ENCODE data around the gene PPIE.

The PPIE gene

DNA sequence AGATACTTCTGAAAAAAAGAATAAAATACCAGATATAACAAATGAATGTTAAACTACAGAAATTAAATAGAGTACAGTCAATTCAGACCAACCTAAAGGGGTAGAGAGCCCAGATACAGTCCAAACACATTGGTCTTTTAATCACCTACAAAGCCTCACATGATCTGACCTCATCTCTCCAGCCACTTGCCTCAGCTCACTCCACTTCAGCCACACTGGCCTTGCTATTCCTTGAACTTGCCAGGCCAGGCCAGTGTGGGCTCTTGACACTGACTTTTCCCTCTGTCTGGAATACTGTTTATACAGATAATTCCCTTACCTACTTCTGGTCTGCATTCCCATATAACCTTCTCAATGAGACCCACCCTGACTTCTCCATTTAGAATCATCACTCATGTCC is 17.0 kb upstream of the PPIE start:
- no peak overlapping the region for H3K27ac Mint-ChIP-seq
- H3K36me3 Mint-ChIP-seq (ENCODE audit: low read depth) = no peaks in the 10 kb centered on the region
- H3K9me3 Mint-ChIP-seq = peaks cover 5% of the 10 kb centered on the region
- no peaks in the 10 kb centered on the region for H3K4me1 Mint-ChIP-seq
- H3K4me3 Mint-ChIP-seq = no peak overlapping the region
- TF ChIP-seq, protein P1, sequence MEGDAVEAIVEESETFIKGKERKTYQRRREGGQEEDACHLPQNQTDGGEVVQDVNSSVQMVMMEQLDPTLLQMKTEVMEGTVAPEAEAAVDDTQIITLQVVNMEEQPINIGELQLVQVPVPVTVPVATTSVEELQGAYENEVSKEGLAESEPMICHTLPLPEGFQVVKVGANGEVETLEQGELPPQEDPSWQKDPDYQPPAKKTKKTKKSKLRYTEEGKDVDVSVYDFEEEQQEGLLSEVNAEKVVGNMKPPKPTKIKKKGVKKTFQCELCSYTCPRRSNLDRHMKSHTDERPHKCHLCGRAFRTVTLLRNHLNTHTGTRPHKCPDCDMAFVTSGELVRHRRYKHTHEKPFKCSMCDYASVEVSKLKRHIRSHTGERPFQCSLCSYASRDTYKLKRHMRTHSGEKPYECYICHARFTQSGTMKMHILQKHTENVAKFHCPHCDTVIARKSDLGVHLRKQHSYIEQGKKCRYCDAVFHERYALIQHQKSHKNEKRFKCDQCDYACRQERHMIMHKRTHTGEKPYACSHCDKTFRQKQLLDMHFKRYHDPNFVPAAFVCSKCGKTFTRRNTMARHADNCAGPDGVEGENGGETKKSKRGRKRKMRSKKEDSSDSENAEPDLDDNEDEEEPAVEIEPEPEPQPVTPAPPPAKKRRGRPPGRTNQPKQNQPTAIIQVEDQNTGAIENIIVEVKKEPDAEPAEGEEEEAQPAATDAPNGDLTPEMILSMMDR (IDR thresholded peaks at IDR 0.05) = no peak
- peaks cover 97% of the 10 kb centered on the region for H3K27me3 Mint-ChIP-seq (ENCODE audit: low read depth, poor library complexity)
- no peak for DNase-seq

DNA sequence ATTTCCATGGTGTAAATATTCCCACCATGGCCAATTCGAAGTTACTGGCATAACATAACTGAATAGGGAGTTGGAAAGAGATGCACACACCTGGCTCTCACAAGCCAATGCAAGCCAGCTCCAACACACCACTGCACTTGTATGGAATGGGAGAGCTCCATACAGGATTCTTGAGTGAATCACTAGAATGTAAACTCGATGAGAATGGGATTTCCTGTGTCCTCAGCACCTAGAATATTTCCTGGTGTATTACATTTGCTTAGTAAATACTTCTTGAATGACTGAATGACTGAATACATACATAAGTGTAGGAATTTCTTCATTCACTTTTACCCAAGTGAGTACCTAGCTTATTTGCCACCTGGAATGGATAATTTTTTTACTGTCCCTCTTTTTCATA is 16.2 kb upstream of the PPIE start:
- no peak for DNase-seq
- H3K27ac Mint-ChIP-seq = no peak overlapping the region
- H3K4me1 Mint-ChIP-seq = no peaks in the 10 kb centered on the region
- H3K9me3 Mint-ChIP-seq = peaks cover 5% of the 10 kb centered on the region
- H3K4me3 Mint-ChIP-seq = no peak overlapping the region
- TF ChIP-seq, protein P1 (IDR thresholded peaks at IDR 0.05) = no peak
- no peaks in the 10 kb centered on the region for H3K36me3 Mint-ChIP-seq (ENCODE audit: low read depth)
- peaks cover 97% of the 10 kb centered on the region for H3K27me3 Mint-ChIP-seq (ENCODE audit: low read depth, poor library complexity)

DNA sequence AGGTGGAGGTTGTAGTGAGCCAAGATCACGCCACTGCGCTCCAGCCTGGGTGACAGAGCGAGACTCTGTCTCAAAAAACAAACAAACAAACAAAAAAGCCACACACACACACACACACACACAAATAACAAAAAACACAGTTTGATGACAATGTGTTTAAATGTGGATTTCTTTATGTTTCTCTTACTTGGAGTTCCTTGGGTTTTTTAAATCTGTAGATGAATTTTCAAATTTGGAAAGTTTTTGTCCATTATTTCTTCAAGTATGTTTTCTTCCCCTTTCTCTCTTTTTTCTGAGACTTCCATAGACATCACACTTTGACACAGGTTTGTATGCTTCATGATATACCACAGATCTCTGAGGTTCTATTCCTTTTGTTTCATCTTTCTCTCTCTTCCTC is 12.1 kb upstream of the PPIE start:
- Mint-ChIP-seq H3K36me3 (ENCODE audit: low read depth) (no peaks in the 10 kb centered on the region), H3K9me3 (peaks cover 5% of the 10 kb centered on the region), H3K4me1 (no peaks in the 10 kb centered on the region), H3K27ac (no peak overlapping the region), H3K4me3 (no peak overlapping the region), H3K27me3 (ENCODE audit: low read depth, poor library complexity) (peaks cover 99% of the 10 kb centered on the region)
- no peak for DNase-seq
- TF ChIP-seq, protein P1 (IDR thresholded peaks at IDR 0.05) = no peak

DNA sequence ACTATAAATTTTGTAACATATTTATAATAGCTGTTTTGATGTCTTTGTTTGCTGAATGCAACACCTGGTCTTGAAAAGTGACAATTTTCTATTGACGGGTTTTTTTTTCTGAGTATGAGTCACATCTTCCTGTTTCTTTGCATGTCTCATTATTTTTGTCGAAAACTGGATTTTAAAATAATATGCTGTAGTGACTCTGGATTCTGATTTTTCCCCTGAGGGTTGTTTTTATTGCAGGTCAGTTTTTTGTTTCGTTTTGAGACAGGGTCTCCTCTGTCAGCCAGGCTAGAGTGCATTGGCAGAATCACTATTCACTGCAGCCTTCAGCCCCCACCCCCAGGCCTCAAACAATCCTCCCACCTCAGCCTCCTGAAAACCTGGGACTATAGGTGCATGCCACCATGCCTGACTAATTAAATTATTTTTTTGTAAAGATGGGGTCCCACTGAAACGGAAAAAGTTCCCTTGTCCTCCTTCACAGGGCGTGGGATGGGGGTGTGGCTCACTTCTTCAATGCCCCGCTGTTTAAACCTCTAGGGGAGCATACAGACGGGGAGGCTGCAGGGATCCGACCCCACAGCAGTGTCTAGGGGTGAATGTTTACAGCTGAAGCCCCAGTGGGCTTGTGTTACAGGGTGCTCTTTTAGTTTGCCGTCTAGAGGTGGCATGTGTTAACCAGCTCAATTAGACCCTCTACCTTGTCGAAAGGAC is 11.3 kb upstream of the PPIE start:
- H3K27me3 Mint-ChIP-seq (ENCODE audit: low read depth, poor library complexity) = peaks cover 99% of the 10 kb centered on the region

DNA sequence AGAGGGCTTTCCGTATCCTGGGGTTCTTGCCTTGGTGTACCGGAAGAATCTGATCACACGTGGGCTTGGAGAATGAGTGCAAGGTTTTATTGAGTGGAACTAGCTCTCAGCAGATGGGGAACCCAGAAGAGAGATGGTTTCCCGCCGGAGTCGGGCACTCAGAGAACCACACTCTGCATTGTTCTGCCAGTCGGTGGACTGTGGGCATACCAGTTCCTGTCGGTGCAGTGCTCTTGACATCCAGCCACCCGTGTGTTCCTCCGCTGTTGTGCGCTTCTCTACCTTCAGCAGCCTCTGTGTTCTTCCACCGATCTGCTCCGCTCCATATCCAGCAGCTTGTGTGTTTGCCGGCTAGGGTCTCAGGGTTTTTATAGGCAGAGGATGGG is 10.8 kb upstream of the PPIE start:
- no peak overlapping the region for H3K4me3 Mint-ChIP-seq
- no peaks in the 10 kb centered on the region for H3K36me3 Mint-ChIP-seq (ENCODE audit: low read depth)
- peaks cover 99% of the 10 kb centered on the region for H3K27me3 Mint-ChIP-seq (ENCODE audit: low read depth, poor library complexity)
- no peak for DNase-seq
- no peaks in the 10 kb centered on the region for H3K4me1 Mint-ChIP-seq
- no peak overlapping the region for H3K27ac Mint-ChIP-seq
- TF ChIP-seq, protein P1 (IDR thresholded peaks at IDR 0.05) = no peak
- H3K9me3 Mint-ChIP-seq = peaks cover 5% of the 10 kb centered on the region

More for the DNA sequence above, 11.3 kb upstream of the PPIE start:
- no peak overlapping the region for H3K4me3 Mint-ChIP-seq
- peaks cover 5% of the 10 kb centered on the region for H3K9me3 Mint-ChIP-seq
- H3K27ac Mint-ChIP-seq = no peak overlapping the region
- no peaks in the 10 kb centered on the region for H3K36me3 Mint-ChIP-seq (ENCODE audit: low read depth)
- TF ChIP-seq, protein P1 (IDR thresholded peaks at IDR 0.05) = no peak
- no peaks in the 10 kb centered on the region for H3K4me1 Mint-ChIP-seq
- DNase-seq = no peak

DNA sequence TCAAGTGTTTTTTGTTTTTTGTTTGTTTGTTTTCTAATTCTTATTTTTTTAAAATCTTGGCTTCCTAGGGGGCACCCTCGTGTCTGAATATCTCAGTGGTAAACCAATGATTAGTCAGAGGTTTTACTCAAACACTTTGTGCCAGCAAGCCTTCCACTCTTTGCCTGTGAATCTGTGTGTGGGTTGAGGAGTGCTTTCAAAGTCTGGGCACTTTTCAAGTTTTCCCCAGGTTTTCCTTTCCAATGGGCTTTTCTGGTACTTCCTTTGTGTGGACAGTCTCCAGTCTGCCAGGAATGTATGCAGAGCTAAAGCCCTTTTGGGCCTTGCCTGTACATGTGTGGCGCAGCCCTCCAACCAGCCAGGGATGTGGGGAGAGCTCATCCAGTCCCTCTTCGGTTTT is 9.7 kb upstream of the PPIE start:
- no peak for DNase-seq
- Mint-ChIP-seq H3K36me3 (ENCODE audit: low read depth) (no peaks in the 10 kb centered on the region), H3K27ac (no peak overlapping the region), H3K4me1 (no peaks in the 10 kb centered on the region), H3K9me3 (peaks cover 5% of the 10 kb centered on the region), H3K4me3 (no peak overlapping the region), H3K27me3 (ENCODE audit: low read depth, poor library complexity) (peaks cover 100% of the 10 kb centered on the region)
- TF ChIP-seq, protein P1 (IDR thresholded peaks at IDR 0.05) = no peak
